GM18858 (cell line): ENCODE results near the gene PRRT1.

Experiments
- ATAC-seq: cut with Tn5 transposase; IDR thresholded peaks from one replicate; pipeline ENCODE4 v1.9.1; 2021; ENCODE audit not compliant: unreplicated experiment

PRRT1 gene

GRCh38 chr6:32175711-32176475 lies 24.2 kb upstream of the PRRT1 start, which contains the start of gene AGPAT1:
AGPAT1 (minus strand) TSS chr6:32176084; CDS start chr6:32171496, 4,588 bp downstream.
- ATAC-seq: no peak

GRCh38 chr6:32175322-32175710 lies 23.6 kb upstream of the PRRT1 start:
- ATAC-seq: no peak

- no peak for ATAC-seq
Measured at GRCh38 chr6:32174416-32174815, 22.7 kb upstream of the PRRT1 start.

GRCh38 chr6:32173051-32173727 lies 21.4 kb upstream of the PRRT1 start:
- no peak for ATAC-seq

- ATAC-seq: no peak
Measured at GRCh38 chr6:32171234-32171633, 19.5 kb upstream of the PRRT1 start.

GRCh38 chr6:32170294-32170693 lies 18.6 kb upstream of the PRRT1 start:
- ATAC-seq: no peak

- ATAC-seq: no peak
Measured at GRCh38 chr6:32168807-32169591, 17.3 kb upstream of the PRRT1 start.

- ATAC-seq: no peak
Measured at GRCh38 chr6:32168350-32168749, 16.6 kb upstream of the PRRT1 start.

GRCh38 chr6:32167761-32168262 lies 16.1 kb upstream of the PRRT1 start:
- no peak for ATAC-seq

GRCh38 chr6:32167154-32167760 lies 15.5 kb upstream of the PRRT1 start:
- no peak for ATAC-seq

- ATAC-seq: no peak
Measured at GRCh38 chr6:32166411-32167061, 14.8 kb upstream of the PRRT1 start.

GRCh38 chr6:32164295-32164694 lies 12.6 kb upstream of the PRRT1 start, which contains the start of gene EGFL8:
EGFL8 (plus strand) TSS chr6:32164595; CDS start chr6:32166166, 1,571 bp downstream.
- ATAC-seq: no peak

- ATAC-seq: no peak
Measured at GRCh38 chr6:32163559-32164258, 12.0 kb upstream of the PRRT1 start.

GRCh38 chr6:32158052-32158451 lies 6.3 kb upstream of the PRRT1 start:
- ATAC-seq: no peak

GRCh38 chr6:32156891-32157290 lies 5.2 kb upstream of the PRRT1 start:
- ATAC-seq: no peak

GRCh38 chr6:32154514-32155161 lies 2.9 kb upstream of the PRRT1 start:
- no peak for ATAC-seq

GRCh38 chr6:32153564-32154513 lies 2.1 kb upstream of the PRRT1 start, which contains the start of gene PPT2:
PPT2 (plus strand) TSS chr6:32154141; CDS start chr6:32154595, 454 bp downstream.
- no peak for ATAC-seq
